Activated T-helper 1 cell treated with anti-CD3 and anti-CD28 coated beads, Interleukin-12 subunit alpha, Interleukin-12 subunit beta, Interleukin-2, Interleukin-4 antibody, amounts not matched to agents 30 ng/mL and 10 ng/mL and 1 ng/mL, durations not matched to agents 14 hours and 24 hours and 36 hours (primary cell): ENCODE results near the gene WDPCP. TPM values are rescaled to one million over a fixed set of nuclear protein-coding genes. Genes with fewer than 3 reads are reported as not detected.
"Not testable (repeated sequence)": the region's sequence is repeated elsewhere in the genome, so short reads cannot be mapped to it uniquely, and the experiment has no call there.

Experiments used
- DNase-seq: peaks from one replicate; pipeline ENCODE4 v3.0.0; 2021; ENCODE audit warnings: low spot score
- H3K27ac Mint-ChIP-seq: one replicate; pipeline ENCODE4 v1.8.0; 2021; ENCODE audit warnings: mild to moderate bottlenecking, mixed read lengths
- H3K27me3 Mint-ChIP-seq: one replicate; pipeline ENCODE4 v1.8.0; 2022; ENCODE audit warnings: mild to moderate bottlenecking, moderate library complexity, mixed read lengths; ENCODE audit not compliant: insufficient read depth
- H3K36me3 Mint-ChIP-seq: one replicate; pipeline ENCODE4 v1.8.0; 2021; ENCODE audit warnings: low read depth, mixed read lengths
- H3K4me1 Mint-ChIP-seq: one replicate; pipeline ENCODE4 v1.8.0; 2021; ENCODE audit warnings: low read depth, mixed read lengths
- H3K4me3 Mint-ChIP-seq: one replicate; pipeline ENCODE4 v1.8.0; 2021; ENCODE audit warnings: mild to moderate bottlenecking, moderate library complexity, mixed read lengths
- H3K9me3 Mint-ChIP-seq: one replicate; pipeline ENCODE4 v1.8.0; 2021; ENCODE audit warnings: mixed read lengths
- intact Hi-C: fragments of 100-400 bp; cut with micrococcal nuclease; formaldehyde crosslinking; loops from one replicate; pipeline ENCODE4 v1.15.1; 2024
- total RNA-seq: library from RNA; stranded (reverse); gene quantifications from 2 replicates; pipeline ENCODE4 v1.2.3, GENCODE V29; 2022

The WDPCP gene, protein sequence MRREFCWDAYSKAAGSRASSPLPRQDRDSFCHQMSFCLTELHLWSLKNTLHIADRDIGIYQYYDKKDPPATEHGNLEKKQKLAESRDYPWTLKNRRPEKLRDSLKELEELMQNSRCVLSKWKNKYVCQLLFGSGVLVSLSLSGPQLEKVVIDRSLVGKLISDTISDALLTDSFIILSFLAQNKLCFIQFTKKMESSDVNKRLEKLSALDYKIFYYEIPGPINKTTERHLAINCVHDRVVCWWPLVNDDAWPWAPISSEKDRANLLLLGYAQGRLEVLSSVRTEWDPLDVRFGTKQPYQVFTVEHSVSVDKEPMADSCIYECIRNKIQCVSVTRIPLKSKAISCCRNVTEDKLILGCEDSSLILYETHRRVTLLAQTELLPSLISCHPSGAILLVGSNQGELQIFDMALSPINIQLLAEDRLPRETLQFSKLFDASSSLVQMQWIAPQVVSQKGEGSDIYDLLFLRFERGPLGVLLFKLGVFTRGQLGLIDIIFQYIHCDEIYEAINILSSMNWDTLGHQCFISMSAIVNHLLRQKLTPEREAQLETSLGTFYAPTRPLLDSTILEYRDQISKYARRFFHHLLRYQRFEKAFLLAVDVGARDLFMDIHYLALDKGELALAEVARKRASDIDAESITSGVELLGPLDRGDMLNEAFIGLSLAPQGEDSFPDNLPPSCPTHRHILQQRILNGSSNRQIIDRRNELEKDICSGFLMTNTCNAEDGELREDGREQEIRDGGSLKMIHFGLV
- total RNA-seq, result 5.2 and 7.7 TPM in 2 replicates

DNA sequence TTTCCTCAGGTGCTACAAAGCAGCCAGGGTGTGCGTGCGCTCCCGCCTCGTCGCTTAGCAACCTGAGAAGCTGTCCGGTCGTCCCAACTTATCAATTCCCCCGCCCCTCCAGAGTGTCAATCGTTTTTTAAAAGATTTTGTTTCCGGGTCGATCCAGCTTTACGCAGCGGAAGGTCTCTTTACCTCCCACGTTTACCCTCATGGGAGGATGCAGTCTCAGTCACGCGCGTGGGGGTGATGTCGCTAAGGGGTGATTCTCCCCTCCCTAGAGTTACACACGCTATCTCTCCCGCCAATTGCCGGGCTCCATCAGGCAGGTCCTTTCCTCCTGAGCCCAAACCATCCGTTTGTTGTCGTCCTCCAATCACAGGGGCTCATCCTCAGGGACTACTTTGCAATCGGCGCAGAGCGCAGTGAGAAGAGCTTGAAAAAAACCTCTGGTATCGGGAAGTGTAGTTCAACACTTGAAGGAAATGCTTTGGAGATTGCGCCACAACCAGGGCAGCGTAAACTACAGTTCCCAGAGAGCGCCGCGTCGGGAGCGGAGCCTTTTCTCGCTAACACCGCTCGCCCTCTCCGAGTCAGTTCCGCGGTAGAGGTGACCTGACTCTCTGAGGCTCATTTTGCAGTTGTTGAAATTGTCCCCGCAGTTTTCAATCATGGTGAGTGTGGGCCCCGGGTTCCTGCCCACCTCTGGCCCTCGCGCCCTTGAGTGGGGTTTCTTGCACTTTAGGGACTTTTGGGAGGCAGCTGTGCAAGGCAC lies at the start of gene WDPCP, which contains the start of gene MDH1:
WDPCP (minus strand) TSS at position 93 of the 763 bp plus-strand sequence. CDS start 206 bp downstream, outside the sequence.
MDH1 (plus strand) TSS at position 579 of the 763 bp plus-strand sequence; CDS start at position 660, 81 bp downstream.
- Mint-ChIP-seq H3K9me3 (no peaks in the 10 kb centered on the region), H3K4me3 (peak within 1 kb of the TSS; percentile 97), H3K27me3 (no peaks in the 10 kb centered on the region), H3K36me3 (peaks cover 8% of the 10 kb centered on the region), H3K4me1 (peaks cover 38% of the 10 kb centered on the region), H3K27ac (peak within 1 kb of the TSS; percentile 90)
- peak; percentile 90 for DNase-seq
- intact Hi-C loops, result loop anchor here (1.0 to 10.0 kb wide), 17 partner anchors 253 to 1896 kb away; partner anchors contain the start of genes ACTR2, AFTPH, CCT4 and CEP68

DNA sequence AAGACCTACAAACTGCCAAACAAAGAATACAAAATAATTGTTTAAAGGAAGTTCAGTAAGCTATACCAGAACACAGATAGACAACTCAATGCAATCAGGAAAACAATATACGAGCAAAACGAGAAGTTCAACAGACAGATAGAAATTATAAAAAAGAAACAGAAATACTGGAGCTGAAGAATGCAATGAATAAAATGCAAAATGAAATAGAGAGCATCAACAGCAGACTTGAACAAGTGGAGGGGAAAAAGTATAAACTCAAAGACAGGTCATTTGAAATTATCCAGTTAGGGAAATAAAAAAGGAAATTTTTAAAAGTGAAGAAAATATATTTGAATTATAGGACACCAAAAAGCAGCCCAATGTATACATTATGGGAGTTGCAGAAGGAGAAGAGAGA lies 44.1 kb upstream of the WDPCP start:
- H3K9me3 Mint-ChIP-seq, result peaks cover 31% of the 10 kb centered on the region
- DNase-seq, result no peak
- peaks cover 4% of the 10 kb centered on the region for H3K27me3 Mint-ChIP-seq
- H3K27ac Mint-ChIP-seq, result no peak overlapping the region
- intact Hi-C loops, result no loop called here
- no peaks in the 10 kb centered on the region for H3K36me3 Mint-ChIP-seq
- no peak overlapping the region for H3K4me3 Mint-ChIP-seq
- H3K4me1 Mint-ChIP-seq, result no peaks in the 10 kb centered on the region

DNA sequence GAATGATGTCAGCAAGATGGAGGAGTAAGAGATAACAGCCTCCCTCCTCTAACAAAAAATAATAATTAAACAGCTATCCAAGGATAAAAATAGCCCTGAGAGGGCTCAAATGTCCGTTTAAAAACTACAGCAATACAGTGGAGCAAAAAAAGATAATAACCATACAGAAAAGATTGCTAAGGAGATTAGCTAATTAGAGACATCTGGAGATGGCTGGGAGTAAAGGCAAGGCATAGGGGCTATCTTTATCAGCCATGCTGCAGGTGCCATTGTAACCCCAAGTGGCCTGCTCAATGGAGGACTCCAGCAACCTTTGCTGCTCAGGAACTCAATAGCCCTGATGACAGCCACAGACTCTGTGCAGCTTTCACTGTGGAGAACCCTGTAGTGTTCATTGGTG lies 43.2 kb upstream of the WDPCP start:
- H3K4me1 Mint-ChIP-seq, result no peaks in the 10 kb centered on the region
- intact Hi-C loops, result no loop called here
- no peaks in the 10 kb centered on the region for H3K36me3 Mint-ChIP-seq

DNA sequence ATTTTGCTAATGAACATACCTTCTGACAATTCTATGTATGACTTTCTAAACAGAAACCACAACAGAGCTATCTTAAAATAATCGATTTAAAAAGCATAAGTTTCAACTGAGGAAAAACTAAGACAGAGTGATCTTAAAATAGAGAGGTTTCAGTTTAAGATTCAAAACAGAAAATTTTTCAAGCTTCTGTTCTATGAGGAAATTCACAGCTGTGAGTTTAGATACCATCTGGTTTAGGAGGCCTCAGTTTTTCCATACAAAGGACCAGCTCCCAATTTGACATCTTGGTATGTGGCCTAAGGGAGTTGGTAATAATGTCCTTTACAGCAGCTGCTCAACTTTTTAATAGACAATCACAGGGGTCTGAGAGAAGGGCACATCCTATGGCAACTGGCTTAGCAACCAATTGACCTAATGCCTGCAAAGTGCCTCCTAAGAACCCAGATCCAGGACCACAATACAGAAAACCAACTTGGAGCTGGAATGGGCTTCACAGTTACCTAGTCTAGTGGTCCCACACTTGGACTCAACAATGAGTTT lies 40.2 kb upstream of the WDPCP start:
- Mint-ChIP-seq H3K4me3 (no peak overlapping the region), H3K9me3 (peaks cover 12% of the 10 kb centered on the region), H3K27me3 (peaks cover 5% of the 10 kb centered on the region), H3K36me3 (no peaks in the 10 kb centered on the region), H3K27ac (no peak overlapping the region), H3K4me1 (no peaks in the 10 kb centered on the region)
- intact Hi-C loops, result no loop called here
- DNase-seq, result no peak

More for the DNA sequence above, 43.2 kb upstream of the WDPCP start:
- no peak for DNase-seq
- Mint-ChIP-seq H3K27ac (no peak overlapping the region), H3K9me3 (peaks cover 29% of the 10 kb centered on the region), H3K4me3 (no peak overlapping the region), H3K27me3 (peaks cover 3% of the 10 kb centered on the region)

DNA sequence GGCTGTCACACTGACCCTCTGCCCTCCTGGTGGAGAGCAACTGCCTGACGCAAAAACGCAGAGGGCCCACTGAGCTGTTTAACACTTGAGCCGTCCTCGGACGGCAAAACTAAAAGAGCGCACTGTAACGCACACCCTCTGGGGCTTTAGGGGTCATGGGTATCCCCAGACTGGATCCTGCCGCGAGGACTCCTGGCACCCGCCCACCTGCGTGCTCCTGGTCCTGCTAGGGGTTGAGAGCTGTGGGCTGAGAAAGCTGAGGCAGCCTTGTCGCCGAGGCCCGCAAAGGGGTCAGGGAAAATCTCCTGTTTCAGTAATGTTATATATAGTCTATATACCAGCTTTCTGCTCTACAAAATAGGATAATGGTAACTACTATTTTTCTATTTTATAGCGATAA lies 39.6 kb upstream of the WDPCP start:
- Mint-ChIP-seq H3K9me3 (peaks cover 10% of the 10 kb centered on the region), H3K4me1 (no peaks in the 10 kb centered on the region), H3K27me3 (peaks cover 5% of the 10 kb centered on the region), H3K27ac (no peak overlapping the region), H3K36me3 (no peaks in the 10 kb centered on the region), H3K4me3 (no peak overlapping the region)
- intact Hi-C loops, result no loop called here
- DNase-seq, result no peak

DNA sequence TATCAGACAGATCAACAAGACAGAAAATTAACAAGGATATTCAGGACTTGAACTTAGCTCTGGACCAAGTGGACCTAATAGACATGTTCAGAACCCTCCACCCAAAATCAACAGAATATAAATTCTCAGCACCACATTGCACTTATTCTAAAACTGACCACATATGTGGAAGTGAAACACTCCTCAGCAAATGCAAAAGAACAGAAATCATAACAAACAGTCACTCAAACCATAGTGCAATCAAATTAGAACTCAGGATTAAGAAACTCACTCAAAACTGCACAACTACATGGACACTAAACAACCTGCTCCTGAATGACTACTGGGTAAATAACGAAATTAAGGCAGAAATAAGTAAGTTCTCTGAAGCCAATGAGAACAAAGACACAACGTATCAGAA lies 35.5 kb upstream of the WDPCP start:
- H3K4me1 Mint-ChIP-seq, H3K4me3 Mint-ChIP-seq, H3K36me3 Mint-ChIP-seq, DNase-seq, H3K9me3 Mint-ChIP-seq, H3K27ac Mint-ChIP-seq, H3K27me3 Mint-ChIP-seq, intact Hi-C loops: not testable (repeated sequence)

DNA sequence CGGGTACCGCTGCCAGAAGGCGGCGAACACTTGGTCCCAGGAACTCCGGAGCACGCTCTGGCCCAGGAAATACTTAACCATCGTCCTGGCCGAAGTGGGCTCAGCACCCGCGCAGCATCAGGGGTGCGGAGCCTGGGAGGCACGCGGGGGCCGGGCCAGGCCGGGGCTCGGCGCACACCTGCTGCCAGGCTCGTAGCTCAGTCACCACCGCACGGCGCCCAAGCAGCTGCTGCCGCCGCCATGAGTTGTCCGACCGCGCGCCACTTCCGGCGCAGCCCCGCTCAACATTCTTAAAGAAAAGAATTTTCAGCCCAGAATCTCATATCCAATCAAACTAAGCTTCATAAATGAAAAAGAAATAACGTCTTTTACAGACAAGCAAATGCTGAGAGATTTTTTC lies 34.5 kb upstream of the WDPCP start:
- no peaks in the 10 kb centered on the region for H3K36me3 Mint-ChIP-seq
- no peak for DNase-seq
- H3K4me1 Mint-ChIP-seq, result no peaks in the 10 kb centered on the region
- intact Hi-C loops, result no loop called here
- H3K4me3 Mint-ChIP-seq, result no peak overlapping the region
- H3K27me3 Mint-ChIP-seq, result peaks cover 8% of the 10 kb centered on the region
- H3K9me3 Mint-ChIP-seq, result no peaks in the 10 kb centered on the region
- no peak overlapping the region for H3K27ac Mint-ChIP-seq

DNA sequence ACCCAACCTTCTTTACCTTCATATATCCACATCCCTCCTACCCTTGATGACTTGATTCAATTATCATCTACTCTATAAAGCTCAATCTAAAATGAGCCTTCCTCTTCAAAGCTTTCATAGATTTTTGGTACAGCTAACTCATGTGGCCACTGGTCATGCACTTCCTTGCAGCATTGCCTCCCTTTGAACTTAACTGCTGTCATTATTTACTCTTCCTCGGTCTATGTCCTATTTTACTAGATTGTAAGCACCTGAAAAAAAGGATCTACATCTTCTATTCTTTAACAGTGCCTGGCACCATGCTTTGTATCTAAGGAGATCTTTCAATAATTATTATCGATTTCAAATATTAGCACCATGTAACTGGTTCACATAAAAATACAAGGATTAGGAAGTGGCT lies 31.1 kb upstream of the WDPCP start:
- no peaks in the 10 kb centered on the region for H3K4me1 Mint-ChIP-seq
- H3K27me3 Mint-ChIP-seq, result peaks cover 15% of the 10 kb centered on the region
- no peak overlapping the region for H3K4me3 Mint-ChIP-seq
- H3K9me3 Mint-ChIP-seq, result no peaks in the 10 kb centered on the region
- DNase-seq, result no peak
- no peak overlapping the region for H3K27ac Mint-ChIP-seq
- intact Hi-C loops, result no loop called here
- no peaks in the 10 kb centered on the region for H3K36me3 Mint-ChIP-seq

DNA sequence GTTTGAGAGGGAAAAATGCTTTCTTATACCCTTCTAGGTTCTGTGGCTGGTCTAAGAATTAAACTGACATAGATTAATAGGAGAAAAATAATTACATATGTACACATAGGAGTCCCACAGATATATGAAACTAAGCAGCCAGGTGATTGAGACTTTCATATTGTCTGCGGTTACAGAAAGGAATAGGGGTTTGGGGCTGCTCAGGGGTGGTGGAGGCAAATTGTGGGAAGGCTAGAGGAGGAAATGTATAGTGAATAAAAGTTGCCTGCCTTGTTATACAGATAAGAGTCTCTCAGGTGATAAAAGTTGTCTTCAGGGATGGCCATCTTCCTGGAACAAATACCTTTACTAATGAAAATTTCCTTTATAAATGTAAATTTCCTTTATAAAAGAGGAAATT lies 29.1 kb upstream of the WDPCP start:
- H3K4me3 Mint-ChIP-seq, result no peak overlapping the region
- H3K36me3 Mint-ChIP-seq, result no peaks in the 10 kb centered on the region
- no peaks in the 10 kb centered on the region for H3K9me3 Mint-ChIP-seq
- no peaks in the 10 kb centered on the region for H3K4me1 Mint-ChIP-seq
- intact Hi-C loops, result no loop called here
- DNase-seq, result no peak
- peaks cover 14% of the 10 kb centered on the region for H3K27me3 Mint-ChIP-seq
- H3K27ac Mint-ChIP-seq, result no peak overlapping the region

DNA sequence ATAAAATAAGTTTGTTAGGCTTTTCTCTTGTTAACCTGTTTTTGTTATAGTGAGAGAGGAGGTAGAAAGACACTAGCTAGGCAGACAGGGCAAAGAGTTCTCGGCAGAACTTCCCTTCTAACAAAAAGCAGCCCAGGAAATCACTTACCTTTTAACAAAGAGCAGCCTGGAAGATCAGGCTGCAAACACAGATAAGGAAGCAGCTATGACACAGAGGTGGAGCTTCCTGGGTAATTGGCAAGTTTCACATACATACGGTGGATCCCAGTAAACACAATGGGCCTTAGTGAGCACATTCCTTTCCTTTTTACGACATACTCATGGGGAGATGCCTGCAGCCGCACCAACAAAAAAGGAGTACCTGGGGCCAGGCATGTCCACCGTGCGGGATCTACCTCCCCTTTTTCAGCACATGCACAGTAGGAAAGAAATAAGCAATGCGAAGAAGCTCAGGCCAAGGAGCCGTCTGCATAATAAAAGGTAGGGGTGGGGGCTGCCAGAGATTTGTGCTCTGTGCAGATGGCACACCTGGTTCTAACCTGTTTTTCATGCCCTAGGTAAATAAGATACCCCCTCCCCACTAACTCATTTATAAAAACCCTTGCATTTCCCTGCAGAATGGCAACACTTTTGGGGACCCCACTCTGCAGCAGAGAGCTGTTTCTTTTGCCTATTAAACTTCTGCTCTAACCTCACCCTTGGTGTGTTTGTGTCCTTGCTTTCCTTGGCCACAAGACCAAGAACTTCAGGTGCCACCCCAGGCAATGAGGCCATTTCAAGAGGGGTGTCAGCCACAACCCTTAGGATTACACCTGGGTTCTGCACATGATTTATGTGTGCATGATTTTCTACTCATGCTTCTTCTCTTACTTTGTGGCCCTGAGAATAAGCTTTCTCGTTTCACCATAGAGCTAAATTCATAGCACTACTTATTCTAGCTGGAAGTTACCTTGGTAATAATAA lies 27.0 kb upstream of the WDPCP start:
- DNase-seq, result no peak
- Mint-ChIP-seq H3K9me3 (no peaks in the 10 kb centered on the region), H3K27me3 (peaks cover 14% of the 10 kb centered on the region), H3K4me1 (no peaks in the 10 kb centered on the region), H3K36me3 (no peaks in the 10 kb centered on the region), H3K27ac (no peak overlapping the region), H3K4me3 (no peak overlapping the region)
- intact Hi-C loops, result no loop called here

DNA sequence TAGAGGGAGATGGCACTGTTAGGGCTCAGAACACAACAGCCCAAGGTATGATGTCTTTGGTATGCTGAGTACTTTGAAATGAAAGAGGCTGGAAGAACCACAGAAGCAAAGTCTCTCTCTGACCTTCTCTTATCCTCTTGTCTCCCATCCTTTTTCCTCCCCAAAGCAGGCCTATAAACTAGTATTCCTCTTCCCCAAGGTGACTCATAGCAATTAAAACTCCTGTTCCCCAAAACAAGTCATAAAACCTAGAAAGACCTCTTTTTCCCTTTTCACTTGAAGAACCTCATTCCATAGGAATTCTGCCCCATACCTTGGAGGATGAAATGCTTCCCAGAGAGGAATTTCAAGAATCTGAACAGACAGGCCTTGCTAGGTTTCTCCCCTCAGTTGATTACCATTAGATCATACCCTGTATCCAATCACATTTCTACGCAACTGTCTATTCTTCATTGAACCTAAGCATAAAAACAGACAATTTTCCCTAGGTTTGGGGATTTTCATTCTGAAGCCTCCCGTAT lies 26.2 kb upstream of the WDPCP start:
- Mint-ChIP-seq H3K4me3 (no peak overlapping the region), H3K4me1 (no peaks in the 10 kb centered on the region), H3K9me3 (no peaks in the 10 kb centered on the region), H3K36me3 (no peaks in the 10 kb centered on the region), H3K27me3 (peaks cover 14% of the 10 kb centered on the region), H3K27ac (no peak overlapping the region)
- intact Hi-C loops, result no loop called here
- no peak for DNase-seq
